CD4-positive, CD25-positive, alpha-beta regulatory T cell (primary cell): ENCODE measurements around the gene PASK. TPM values are rescaled to one million over a fixed set of nuclear protein-coding genes. Genes with fewer than 3 reads are reported as not detected.

Experiments used
- ATAC-seq, 2 donors: fragments of 150-1000 bp; cut with Tn5 transposase; one replicate each; pipeline ENCODE4 v1.10.0; 2021; ENCODE audit warnings: low read depth in 2 of 2, moderate number of reproducible peaks in 2 of 2, moderate library complexity in 1 of 2
- DNase-seq, 3 donors: peaks; one replicate each; pipeline versions ENCODE4 v3.0.0 to v3.0.0-alpha.2; 2012 to 2022; ENCODE audit warnings: mixed read lengths in 1 of 3
- H3K27ac ChIP-seq: one replicate; pipeline ENCODE4 v1.7.0; 2013; ENCODE audit warnings: mild to moderate bottlenecking, low read length; ENCODE audit not compliant: insufficient read depth, poor library complexity, severe bottlenecking
- H3K27me3 ChIP-seq: one replicate; pipeline ENCODE4 v1.7.0; 2013; ENCODE audit warnings: low read length; ENCODE audit not compliant: control insufficient read depth, insufficient read depth
- H3K36me3 ChIP-seq: one replicate; pipeline ENCODE4 v1.7.0; 2013; ENCODE audit warnings: mild to moderate bottlenecking, low read length, moderate library complexity; ENCODE audit not compliant: control insufficient read depth, insufficient read depth
- H3K4me1 ChIP-seq: 2 replicates; pipeline ENCODE4 v1.7.0; 2013; ENCODE audit warnings: mild to moderate bottlenecking, low read length; ENCODE audit not compliant: insufficient read depth, control insufficient read depth, poor library complexity, severe bottlenecking
- H3K4me3 ChIP-seq: one replicate; pipeline ENCODE4 v1.7.0; 2013; ENCODE audit warnings: low read depth, mild to moderate bottlenecking, low read length, moderate library complexity
- H3K9me3 ChIP-seq, 2 experiments: 1 replicate in 1 of 2; 2 replicates in 1 of 2; pipeline ENCODE4 v1.7.0; 2013; ENCODE audit warnings: low read length in 2 of 2, mild to moderate bottlenecking in 1 of 2, moderate library complexity in 1 of 2; ENCODE audit not compliant: control insufficient read depth in 2 of 2
- H3K27ac Mint-ChIP-seq, 3 donors: one replicate each; pipeline ENCODE4 v1.8.0; 2020 to 2022; ENCODE audit warnings: mild to moderate bottlenecking in 3 of 3, mixed read lengths in 3 of 3, moderate library complexity in 2 of 3
- H3K27me3 Mint-ChIP-seq: one replicate; pipeline ENCODE4 v1.8.0; 2022; ENCODE audit warnings: mild to moderate bottlenecking, mixed read lengths
- H3K36me3 Mint-ChIP-seq: one replicate; pipeline ENCODE4 v1.8.0; 2020; ENCODE audit warnings: mixed read lengths
- H3K4me1 Mint-ChIP-seq, 4 donors: one replicate each; pipeline ENCODE4 v1.8.0; 2020 to 2022; ENCODE audit warnings: mixed read lengths in 4 of 4, mild to moderate bottlenecking in 1 of 4
- H3K4me3 Mint-ChIP-seq, 4 donors: one replicate each; pipeline ENCODE4 v1.8.0; 2020 to 2022; ENCODE audit warnings: mild to moderate bottlenecking in 4 of 4, mixed read lengths in 4 of 4, moderate library complexity in 3 of 4
- H3K9me3 Mint-ChIP-seq, 7 donors: one replicate each; pipeline ENCODE4 v1.8.0; 2020 to 2022; ENCODE audit warnings: mixed read lengths in 7 of 7, mild to moderate bottlenecking in 3 of 7, moderate library complexity in 2 of 7
- polyA plus RNA-seq, 4 donors: library from polyadenylated mRNA; unstranded; fragments of 300-500 nt; fragmentation: Illumina TruSeq; gene quantifications; one replicate each; pipeline ENCODE4 v1.2.3, GENCODE V29; 2021
- total RNA-seq: library from RNA; stranded (reverse); gene quantifications from one replicate; pipeline ENCODE4 v1.2.3, GENCODE V29; 2022

The PASK gene
- total and polyA plus RNA-seq, 5 donors from 2014 or later: 15.9 to 160 (median 23.0) TPM

DNA sequence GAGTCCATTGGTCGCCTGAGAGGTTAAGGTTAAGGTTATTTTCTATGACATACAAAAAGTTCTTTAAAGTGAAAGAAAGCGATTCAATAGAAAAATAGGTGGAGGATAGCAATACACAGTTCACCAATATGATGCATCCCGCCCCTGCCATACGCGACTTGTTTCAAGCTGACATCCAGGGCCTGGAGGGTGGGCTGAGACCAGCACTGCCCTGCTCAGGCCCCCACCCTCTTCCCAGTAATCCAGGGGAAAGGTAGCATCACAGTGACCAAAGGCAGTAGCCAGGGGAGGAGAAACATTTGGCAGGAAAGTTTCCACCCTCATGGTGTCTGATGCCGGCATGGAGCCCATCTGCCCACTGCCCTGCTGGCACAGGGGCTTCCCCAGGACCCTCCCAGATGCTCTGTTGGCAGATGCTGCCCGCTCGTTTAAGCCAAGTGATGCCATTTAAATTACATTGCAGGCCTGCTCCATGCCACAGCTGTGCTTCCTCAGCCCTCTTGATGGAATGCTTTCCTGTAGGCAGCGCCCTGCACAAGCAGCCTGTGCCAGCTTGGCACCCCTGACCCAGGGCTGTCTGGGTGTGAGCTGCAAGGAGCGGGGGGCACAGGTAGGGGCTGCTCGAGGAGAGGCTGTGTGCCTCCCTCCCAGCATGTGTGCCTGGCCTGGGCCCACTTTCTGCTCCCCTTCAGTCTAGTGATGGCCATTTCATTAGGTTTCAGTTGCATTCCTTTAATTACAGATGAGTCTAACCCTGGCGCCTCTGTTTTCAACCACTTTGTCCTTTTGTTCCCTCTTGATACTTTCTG, 28.5 kb upstream of the PASK start:
- H3K36me3 Mint-ChIP-seq: peaks cover 36% of the 10 kb centered on the region
- H3K27me3 Mint-ChIP-seq: no peaks in the 10 kb centered on the region

DNA sequence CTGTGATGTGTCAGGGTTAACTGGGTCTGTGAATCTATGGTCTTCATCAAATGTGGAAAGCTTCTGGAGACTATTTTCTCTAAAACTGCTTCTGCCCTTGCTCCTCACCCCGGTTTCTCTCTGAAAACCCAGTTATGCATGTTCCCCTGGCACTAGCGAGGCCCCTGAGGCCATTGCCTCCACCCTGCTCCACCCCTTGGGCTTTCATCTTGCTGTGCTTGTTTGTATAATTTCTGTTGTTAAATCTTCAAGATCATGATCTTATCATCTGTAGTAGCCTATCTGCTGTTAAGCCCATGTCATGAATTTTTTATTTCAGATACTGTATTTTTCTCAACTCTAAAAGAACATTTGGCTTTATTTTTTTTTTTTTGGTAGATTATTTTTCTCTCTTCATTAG, 24.3 kb upstream of the PASK start:
- Histone ChIP-seq H3K4me3 (no peak overlapping the region), H3K36me3 (peaks cover 60% of the 10 kb centered on the region), H3K9me3 (peaks cover 11 to 13% of the 10 kb centered on the region in 2 experiments), H3K27ac (no peak overlapping the region), H3K27me3 (no peaks in the 10 kb centered on the region), H3K4me1 (no peaks in the 10 kb centered on the region)
- peaks cover 0 to 16% (median 9%) of the 10 kb centered on the region in 4 donors for H3K4me1 Mint-ChIP-seq
- peaks cover 0 to 15% (median 3%) of the 10 kb centered on the region in 7 donors for H3K9me3 Mint-ChIP-seq
- DNase-seq: no peak
- H3K27ac Mint-ChIP-seq: peak overlapping the region in 2 of 3 donors; percentile 8 to 48
- ATAC-seq: no peak
- H3K27me3 Mint-ChIP-seq: no peaks in the 10 kb centered on the region
- no peak overlapping the region for H3K4me3 Mint-ChIP-seq
- peaks cover 47% of the 10 kb centered on the region for H3K36me3 Mint-ChIP-seq

More for the DNA sequence above, 28.5 kb upstream of the PASK start:
- H3K27me3 ChIP-seq: no peaks in the 10 kb centered on the region
- no peaks in the 10 kb centered on the region for H3K9me3 ChIP-seq
- H3K4me1 ChIP-seq: no peaks in the 10 kb centered on the region
- H3K36me3 ChIP-seq: peaks cover 36% of the 10 kb centered on the region
- DNase-seq (no peak), ATAC-seq (no peak)
- H3K4me3 Mint-ChIP-seq: no peak overlapping the region
- H3K27ac Mint-ChIP-seq: peak overlapping the region in 1 of 3 donors; percentile 14
- no peak overlapping the region for H3K4me3 ChIP-seq
- H3K9me3 Mint-ChIP-seq: no peaks in the 10 kb centered on the region
- peaks cover 0 to 21% (median 11%) of the 10 kb centered on the region in 4 donors for H3K4me1 Mint-ChIP-seq
- H3K27ac ChIP-seq: no peak overlapping the region

- Histone ChIP-seq H3K36me3 (peaks cover 72% of the 10 kb centered on the region), H3K27ac (no peak overlapping the region), H3K4me1 (no peaks in the 10 kb centered on the region), H3K27me3 (no peaks in the 10 kb centered on the region), H3K4me3 (no peak overlapping the region), H3K9me3 (peaks cover 11 to 13% of the 10 kb centered on the region in 2 experiments)
- H3K4me1 Mint-ChIP-seq: peaks cover 0 to 3% (median 2%) of the 10 kb centered on the region in 4 donors
- peaks cover 0 to 15% (median 3%) of the 10 kb centered on the region in 7 donors for H3K9me3 Mint-ChIP-seq
- H3K36me3 Mint-ChIP-seq: peaks cover 48% of the 10 kb centered on the region
- DNase-seq: no peak
- H3K27ac Mint-ChIP-seq: no peak overlapping the region
- no peaks in the 10 kb centered on the region for H3K27me3 Mint-ChIP-seq
- no peak for ATAC-seq
- no peak overlapping the region for H3K4me3 Mint-ChIP-seq
These were observed 19.1 kb upstream of the PASK start for GRCh38 chr2:241168366-241168765.

- H3K36me3 Mint-ChIP-seq: peaks cover 32% of the 10 kb centered on the region
- no peak for ATAC-seq
These were observed 14.4 kb upstream of the PASK start for GRCh38 chr2:241163601-241164118.

DNA sequence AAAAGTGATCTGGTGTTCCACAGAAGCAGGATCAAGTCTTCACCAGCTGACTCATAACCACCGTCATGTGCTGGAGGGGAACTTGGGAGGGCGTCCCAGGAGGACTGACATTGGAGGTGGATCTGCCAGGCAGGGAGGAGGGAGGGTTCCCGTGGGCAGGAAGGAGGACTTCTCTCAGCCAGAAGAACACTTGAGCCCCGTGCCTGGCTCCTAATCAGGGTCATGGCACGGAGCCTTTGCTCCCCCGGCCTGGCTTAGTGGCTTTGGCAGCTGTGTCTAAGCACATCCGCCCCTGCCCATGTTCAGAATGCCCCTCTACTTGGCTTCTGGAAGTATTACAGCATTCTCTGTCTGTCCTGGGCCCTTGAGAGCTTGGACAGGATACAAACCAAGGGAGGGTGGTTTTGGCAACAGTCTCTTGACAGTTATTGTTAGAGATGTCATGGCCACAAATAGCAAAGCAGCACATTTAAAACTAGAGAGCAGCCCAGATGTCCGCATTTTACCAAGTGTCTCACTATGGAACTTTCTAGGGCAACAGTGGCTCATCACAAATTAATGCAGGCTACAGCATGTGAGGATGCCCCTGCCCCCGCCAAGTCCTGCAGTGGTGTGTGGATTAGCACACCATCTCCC, 12.5 kb upstream of the PASK start:
- Mint-ChIP-seq H3K36me3 (peaks cover 31% of the 10 kb centered on the region), H3K27me3 (no peaks in the 10 kb centered on the region), H3K9me3 (no peaks in the 10 kb centered on the region), H3K4me3 (no peak overlapping the region), H3K4me1 (peaks cover 0 to 9% (median 2%) of the 10 kb centered on the region in 4 donors), H3K27ac (no peak overlapping the region)
- ATAC-seq (no peak), DNase-seq (no peak)
- Histone ChIP-seq H3K4me3 (no peak overlapping the region), H3K36me3 (peaks cover 71% of the 10 kb centered on the region), H3K27ac (no peak overlapping the region), H3K9me3 (no peaks in the 10 kb centered on the region), H3K4me1 (no peaks in the 10 kb centered on the region), H3K27me3 (no peaks in the 10 kb centered on the region)

More at GRCh38 chr2:241163601-241164118, 14.4 kb upstream of the PASK start:
- Histone ChIP-seq H3K9me3 (no peaks in the 10 kb centered on the region), H3K36me3 (peaks cover 74% of the 10 kb centered on the region), H3K27ac (no peak overlapping the region), H3K4me1 (no peaks in the 10 kb centered on the region), H3K4me3 (no peak overlapping the region), H3K27me3 (no peaks in the 10 kb centered on the region)
- Mint-ChIP-seq H3K27ac (no peak overlapping the region), H3K9me3 (no peaks in the 10 kb centered on the region), H3K27me3 (no peaks in the 10 kb centered on the region), H3K4me1 (peaks cover 0 to 2% (median under 1%) of the 10 kb centered on the region in 4 donors), H3K4me3 (no peak overlapping the region)
- no peak for DNase-seq

GRCh38 chr2:241160318-241160717, 11.0 kb upstream of the PASK start:
- no peaks in the 10 kb centered on the region for H3K27me3 Mint-ChIP-seq
- peaks cover 30% of the 10 kb centered on the region for H3K36me3 Mint-ChIP-seq
- peaks cover 68% of the 10 kb centered on the region for H3K36me3 ChIP-seq
- ATAC-seq (no peak), DNase-seq (no peak)
- no peaks in the 10 kb centered on the region for H3K9me3 Mint-ChIP-seq
- no peak overlapping the region for H3K4me3 Mint-ChIP-seq
- H3K27me3 ChIP-seq: no peaks in the 10 kb centered on the region
- no peaks in the 10 kb centered on the region for H3K9me3 ChIP-seq
- peak overlapping the region in 1 of 3 donors; percentile 55 for H3K27ac Mint-ChIP-seq
- no peaks in the 10 kb centered on the region for H3K4me1 ChIP-seq
- H3K27ac ChIP-seq: no peak overlapping the region
- H3K4me3 ChIP-seq: no peak overlapping the region
- peaks cover 0 to 15% (median 4%) of the 10 kb centered on the region in 4 donors for H3K4me1 Mint-ChIP-seq

- peak overlapping the region in 1 of 3 donors; percentile 76 for H3K27ac Mint-ChIP-seq
- peaks cover 0 to 19% (median 4%) of the 10 kb centered on the region in 4 donors for H3K4me1 Mint-ChIP-seq
- no peak for DNase-seq
- Histone ChIP-seq H3K9me3 (no peaks in the 10 kb centered on the region), H3K4me3 (no peak overlapping the region), H3K4me1 (no peaks in the 10 kb centered on the region), H3K36me3 (peaks cover 66% of the 10 kb centered on the region), H3K27me3 (no peaks in the 10 kb centered on the region), H3K27ac (no peak overlapping the region)
- H3K4me3 Mint-ChIP-seq: no peak overlapping the region
- no peaks in the 10 kb centered on the region for H3K27me3 Mint-ChIP-seq
- H3K36me3 Mint-ChIP-seq: peaks cover 26% of the 10 kb centered on the region
- ATAC-seq: no peak
- H3K9me3 Mint-ChIP-seq: no peaks in the 10 kb centered on the region
These were observed 9.8 kb upstream of the PASK start for GRCh38 chr2:241159116-241159515.
